ENCODE results near the gene KCNQ5.
A peak's percentile ranks its signal among the peaks of the same experiment; 100 is the strongest.
"Not testable (repeated sequence)": the region's sequence is repeated elsewhere in the genome, so short reads cannot be mapped to it uniquely, and the experiment has no call there.

The KCNQ5 gene

GRCh38 chr6:72621291-72622093 is at the start of gene KCNQ5:
Gene KCNQ5 (plus strand): TSS chr6:72622064.
- H3K36me3 ChIP-seq (ENCODE audit: low read depth): no peaks in the 10 kb centered on the region
- H3K4me1 ChIP-seq (ENCODE audit: insufficient read depth, poor library complexity, severe bottlenecking): peaks cover 13% of the 10 kb centered on the region
- H3K27me3 ChIP-seq (ENCODE audit: insufficient read depth, poor library complexity, severe bottlenecking): no peaks in the 10 kb centered on the region
- H3K4me3 ChIP-seq (ENCODE audit: severe bottlenecking): peak within 1 kb of the TSS; percentile 52
- DNase-seq (ENCODE audit: low spot score) (no peak), ATAC-seq (ENCODE audit: low read depth) (peak; percentile 35)
- H3K9me3 ChIP-seq (ENCODE audit: severe bottlenecking): no peaks in the 10 kb centered on the region
- H3K27ac ChIP-seq (ENCODE audit: poor library complexity, severe bottlenecking): peak within 1 kb of the TSS; percentile 34
- TF ChIP-seq CTCF (IDR thresholded peaks at IDR 0.05; ENCODE audit: poor library complexity, severe bottlenecking): no peak

GRCh38 chr6:72579865-72580264 is 42.0 kb upstream of the KCNQ5 start:
- Histone ChIP-seq H3K27ac (ENCODE audit: poor library complexity, severe bottlenecking) (no peak overlapping the region), H3K27me3 (ENCODE audit: insufficient read depth, poor library complexity, severe bottlenecking) (no peaks in the 10 kb centered on the region), H3K36me3 (ENCODE audit: low read depth) (no peaks in the 10 kb centered on the region), H3K4me1 (ENCODE audit: insufficient read depth, poor library complexity, severe bottlenecking) (peaks cover 6% of the 10 kb centered on the region), H3K4me3 (ENCODE audit: severe bottlenecking) (no peak overlapping the region), H3K9me3 (ENCODE audit: severe bottlenecking) (no peaks in the 10 kb centered on the region)
- ATAC-seq (ENCODE audit: low read depth) (no peak), DNase-seq (ENCODE audit: low spot score) (no peak)
- TF ChIP-seq CTCF (IDR thresholded peaks at IDR 0.05; ENCODE audit: poor library complexity, severe bottlenecking): no peak

- no peak overlapping the region for H3K4me3 ChIP-seq (ENCODE audit: severe bottlenecking)
- DNase-seq (ENCODE audit: low spot score) (no peak), ATAC-seq (ENCODE audit: low read depth) (peak; percentile 89)
- peaks cover 6% of the 10 kb centered on the region for H3K4me1 ChIP-seq (ENCODE audit: insufficient read depth, poor library complexity, severe bottlenecking)
- no peaks in the 10 kb centered on the region for H3K27me3 ChIP-seq (ENCODE audit: insufficient read depth, poor library complexity, severe bottlenecking)
- no peaks in the 10 kb centered on the region for H3K36me3 ChIP-seq (ENCODE audit: low read depth)
- no peaks in the 10 kb centered on the region for H3K9me3 ChIP-seq (ENCODE audit: severe bottlenecking)
- peak; percentile 95 for TF ChIP-seq CTCF (IDR thresholded peaks at IDR 0.05; ENCODE audit: poor library complexity, severe bottlenecking)
- H3K27ac ChIP-seq (ENCODE audit: poor library complexity, severe bottlenecking): no peak overlapping the region
Measured at GRCh38 chr6:72580281-72580940, 41.5 kb upstream of the KCNQ5 start.

DNA sequence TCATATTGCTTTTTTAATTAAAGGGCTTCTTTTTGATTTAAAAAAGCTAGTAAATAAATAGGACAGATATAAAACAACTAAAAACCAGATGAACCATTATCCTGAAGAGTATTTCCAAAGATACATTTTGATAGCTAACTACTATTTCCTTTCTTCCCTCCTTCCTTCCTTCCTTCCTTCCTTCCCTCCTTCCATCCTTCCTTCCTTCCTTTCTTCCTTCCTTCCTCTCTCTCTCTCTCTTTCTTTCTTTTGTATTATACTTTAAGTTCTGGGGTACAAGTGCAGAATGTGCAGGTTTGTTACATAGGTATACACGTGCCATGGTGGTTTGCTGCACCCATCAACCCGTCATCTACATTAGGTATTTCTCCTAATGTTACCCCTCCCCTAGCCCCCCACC is 40.9 kb upstream of the KCNQ5 start:
- H3K4me1 ChIP-seq (ENCODE audit: insufficient read depth, poor library complexity, severe bottlenecking); H3K4me3 ChIP-seq (ENCODE audit: severe bottlenecking); H3K9me3 ChIP-seq (ENCODE audit: severe bottlenecking); H3K27me3 ChIP-seq (ENCODE audit: insufficient read depth, poor library complexity, severe bottlenecking); H3K36me3 ChIP-seq (ENCODE audit: low read depth); H3K27ac ChIP-seq (ENCODE audit: poor library complexity, severe bottlenecking); DNase-seq (ENCODE audit: low spot score); ATAC-seq (ENCODE audit: low read depth): not testable (repeated sequence)

DNA sequence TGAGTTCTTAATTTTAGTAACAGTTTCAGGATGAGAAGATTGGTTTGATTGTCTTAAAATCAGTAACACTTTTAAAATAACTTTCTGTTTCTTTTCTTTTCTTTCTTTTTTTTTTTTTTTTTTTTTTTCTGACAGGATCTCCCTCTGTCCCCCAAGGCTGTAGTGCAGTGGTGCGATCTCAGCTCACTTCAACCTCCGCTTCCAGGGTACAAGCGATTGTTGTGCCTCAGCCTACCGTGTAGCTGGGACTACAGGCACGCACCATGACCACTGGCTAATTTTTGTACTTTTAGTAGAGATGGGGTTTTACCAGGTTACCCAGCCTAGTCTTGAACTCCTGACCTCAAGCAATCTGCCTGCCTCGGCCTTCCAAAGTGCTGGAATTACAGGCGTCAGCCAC is 33.7 kb upstream of the KCNQ5 start:
- Histone ChIP-seq H3K27me3 (ENCODE audit: insufficient read depth, poor library complexity, severe bottlenecking) (no peaks in the 10 kb centered on the region), H3K27ac (ENCODE audit: poor library complexity, severe bottlenecking) (no peak overlapping the region), H3K4me1 (ENCODE audit: insufficient read depth, poor library complexity, severe bottlenecking) (peaks cover 5% of the 10 kb centered on the region), H3K9me3 (ENCODE audit: severe bottlenecking) (no peaks in the 10 kb centered on the region), H3K4me3 (ENCODE audit: severe bottlenecking) (no peak overlapping the region), H3K36me3 (ENCODE audit: low read depth) (no peaks in the 10 kb centered on the region)
- no peak for ATAC-seq (ENCODE audit: low read depth)
- TF ChIP-seq CTCF (IDR thresholded peaks at IDR 0.05; ENCODE audit: poor library complexity, severe bottlenecking): no peak
- DNase-seq (ENCODE audit: low spot score): no peak

Measured in RWPE2 (cell line).